GM12801 (cell line): ENCODE measurements around the gene KLHL21.

Experiments used
- CTCF ChIP-seq: IDR thresholded peaks from one replicate; pipeline ENCODE4 v1.5.1; 2011; ENCODE audit warnings: control low read depth; ENCODE audit not compliant: insufficient read length; ENCODE audit errors: extremely low read depth

Gene KLHL21

GRCh38 chr1:6599141-6599975, 3.3 kb downstream of the KLHL21 start:
- TF ChIP-seq CTCF, result no peak

GRCh38 chr1:6597777-6598131, 4.9 kb downstream of the KLHL21 start:
- TF ChIP-seq CTCF, result no peak

GRCh38 chr1:6596886-6597776, 5.5 kb downstream of the KLHL21 start:
- TF ChIP-seq CTCF, result no peak

- TF ChIP-seq CTCF, result no peak
Measured at GRCh38 chr1:6596351-6596750, 6.3 kb downstream of the KLHL21 start.

GRCh38 chr1:6594977-6595740, 7.5 kb downstream of the KLHL21 start:
- TF ChIP-seq CTCF, result no peak

GRCh38 chr1:6593810-6594209, 8.9 kb downstream of the KLHL21 start:
- TF ChIP-seq CTCF, result no peak
